HepG2 (cell line): ENCODE results near the gene CCDC201. TPM values are rescaled to one million over a fixed set of nuclear protein-coding genes. Genes with fewer than 3 reads are reported as not detected.
A peak's percentile ranks its signal among the peaks of the same experiment; 100 is the strongest.

Experiments used
- GLMP ChIP-seq: sonication (generic); formaldehyde crosslinking; IDR thresholded peaks from 2 replicates; pipeline ENCODE4 v1.9.0; 2021; ENCODE audit warnings: missing genetic modification reagents, mild to moderate bottlenecking, borderline replicate concordance
- HINFP ChIP-seq: sonication (generic); formaldehyde crosslinking; IDR thresholded peaks from 2 replicates; pipeline ENCODE4 v1.4.0; 2020; ENCODE audit warnings: low read depth, mild to moderate bottlenecking, missing genetic modification reagents
- KAT7 ChIP-seq: IDR thresholded peaks from 2 replicates; pipeline ENCODE4 v1.6.1; 2018; ENCODE audit warnings: borderline replicate concordance, missing compliant biosample characterization
- MEIS1 ChIP-seq: sonication (generic); formaldehyde crosslinking; IDR thresholded peaks from 2 replicates; pipeline ENCODE4 v1.9.0; 2021; ENCODE audit warnings: mild to moderate bottlenecking, missing genetic modification reagents, moderate library complexity, borderline replicate concordance
- RARA ChIP-seq: IDR thresholded peaks from 2 replicates; pipeline ENCODE4 v1.6.1; 2016; ENCODE audit warnings: missing genetic modification reagents, missing compliant biosample characterization
- SMYD3 ChIP-seq: sonication (generic); formaldehyde crosslinking; IDR thresholded peaks from 2 replicates; pipeline ENCODE4 v1.8.1; 2023; ENCODE audit warnings: mild to moderate bottlenecking, missing genetic modification reagents
- SNAPC2 ChIP-seq: sonication (generic); formaldehyde crosslinking; IDR thresholded peaks from 2 replicates; pipeline ENCODE4 v1.8.1; 2022; ENCODE audit warnings: mild to moderate bottlenecking, missing genetic modification reagents
- SP140L ChIP-seq: sonication (generic); formaldehyde crosslinking; IDR thresholded peaks from 2 replicates; pipeline ENCODE4 v1.4.0; 2020; ENCODE audit warnings: missing genetic modification reagents, borderline replicate concordance
- ZBED4 ChIP-seq: sonication (generic); formaldehyde crosslinking; IDR thresholded peaks from 2 replicates; pipeline ENCODE4 v1.4.0; 2020; ENCODE audit warnings: missing genetic modification reagents, borderline replicate concordance
- ZBTB49 ChIP-seq: sonication (generic); formaldehyde crosslinking; IDR thresholded peaks from 2 replicates; pipeline ENCODE4 v1.4.0; 2020; ENCODE audit warnings: missing genetic modification reagents, borderline replicate concordance
- ZNF558 ChIP-seq: sonication (generic); formaldehyde crosslinking; IDR thresholded peaks from 2 replicates; pipeline ENCODE4 v1.9.0; 2022; ENCODE audit warnings: mild to moderate bottlenecking, missing genetic modification reagents, borderline replicate concordance
- ZNF660 ChIP-seq: sonication (generic); formaldehyde crosslinking; IDR thresholded peaks from 2 replicates; pipeline ENCODE4 v1.5.1; 2020; ENCODE audit warnings: mild to moderate bottlenecking, low read depth, missing genetic modification reagents, borderline replicate concordance
- ZNF724P ChIP-seq: sonication (generic); formaldehyde crosslinking; IDR thresholded peaks from 2 replicates; pipeline ENCODE4 v1.8.0; 2022; ENCODE audit warnings: missing genetic modification reagents, borderline replicate concordance
- ZNF746 ChIP-seq: sonication (generic); formaldehyde crosslinking; IDR thresholded peaks from 2 replicates; pipeline ENCODE4 v1.8.0; 2022; ENCODE audit warnings: mild to moderate bottlenecking, missing genetic modification reagents
- ZNF781 ChIP-seq: sonication (generic); formaldehyde crosslinking; IDR thresholded peaks from 2 replicates; pipeline ENCODE4 v1.5.1; 2020; ENCODE audit warnings: borderline replicate concordance, mild to moderate bottlenecking, missing genetic modification reagents; ENCODE audit errors: not compliant biosample characterization
- ZNF883 ChIP-seq: sonication (generic); formaldehyde crosslinking; IDR thresholded peaks from 2 replicates; pipeline ENCODE4 v1.5.1; 2020; ENCODE audit warnings: mild to moderate bottlenecking, missing genetic modification reagents; ENCODE audit errors: not compliant biosample characterization
- polyA plus RNA-seq, 8 experiments: library from polyadenylated mRNA; depleted of rRNA in 3 of 8; stranded (reverse) in 7 of 8; unstranded in 1 of 8; fragments of >200 nt; fragmentation: Illumina TruSeq in 4 of 8; extraction: Trizol in 4 of 8; gene quantifications; 2 replicates each; pipeline versions ENCODE4 v1.2.1 to v1.2.3, GENCODE V29; 2011 to 2016; ENCODE audit warnings: low read depth in 4 of 8, missing spikeins in 1 of 8, mixed read lengths in 1 of 8; ENCODE audit not compliant: insufficient read depth in 1 of 8
- total RNA-seq, 5 experiments: library from RNA; depleted of rRNA; stranded (reverse); fragments of >200 nt; fragmentation: Illumina TruSeq; extraction: Trizol; gene quantifications; 2 replicates each; pipeline ENCODE4 v1.2.3, GENCODE V29; 2016; ENCODE audit warnings: low read depth in 1 of 5

The CCDC201 gene
- total and polyA plus RNA-seq, 2 of the 13 experiments (the other 11 are each of a cell fraction or from before 2014, with no cell fraction given) = 0.92 TPM; not detected in 1

GRCh38 chr7:45885264-45885882 lies 12.5 kb upstream of the CCDC201 start (continued):
- TF ChIP-seq HINFP (CRISPR knock-in tag) (peak; percentile 72; the same call in 1 of the 2 replicates), KAT7 (peak; percentile 85), RARA (CRISPR knock-in tag) (peak; percentile 94), SP140L (no peak), ZNF746 (CRISPR knock-in tag) (peak; percentile 98), ZNF660 (CRISPR knock-in tag) (no peak), ZBED4 (peak; percentile 77), ZNF558 (no peak), GLMP (CRISPR knock-in tag) (no peak), ZNF883 (CRISPR knock-in tag) (no peak), ZNF781 (no peak), SMYD3 (CRISPR knock-in tag) (peak; percentile 84; the same call in 1 of the 2 replicates), SNAPC2 (peak; percentile 96), ZNF724P (peak; percentile 76), ZBTB49 (CRISPR knock-in tag) (no peak), MEIS1 (CRISPR knock-in tag) (peak; percentile 91)
